ENCODE data around the gene MRPS24.
"Not testable (repeated sequence)": the region's sequence is repeated elsewhere in the genome, so short reads cannot be mapped to it uniquely, and the experiment has no call there.

The MRPS24 gene

GRCh38 chr7:43838201-43838658 lies 31.1 kb downstream of the MRPS24 start:
- DNase-seq (ENCODE audit: low spot score) = no peak

- DNase-seq (ENCODE audit: low spot score) = no peak
Measured at GRCh38 chr7:43834463-43835251, 34.7 kb downstream of the MRPS24 start.

- DNase-seq (ENCODE audit: low spot score) = not testable (repeated sequence)
Measured at GRCh38 chr7:43830917-43831316, 38.4 kb downstream of the MRPS24 start.

- DNase-seq (ENCODE audit: low spot score) = no peak
Measured at GRCh38 chr7:43825391-43825808, 43.9 kb downstream of the MRPS24 start.

GRCh38 chr7:43824963-43825362 lies 44.4 kb downstream of the MRPS24 start:
- no peak for DNase-seq (ENCODE audit: low spot score)

- not testable (repeated sequence) for DNase-seq (ENCODE audit: low spot score)
Measured at GRCh38 chr7:43824513-43824912, 44.8 kb downstream of the MRPS24 start.

- DNase-seq (ENCODE audit: low spot score) = no peak
Measured at GRCh38 chr7:43823941-43824340, 45.4 kb downstream of the MRPS24 start.

DNA sequence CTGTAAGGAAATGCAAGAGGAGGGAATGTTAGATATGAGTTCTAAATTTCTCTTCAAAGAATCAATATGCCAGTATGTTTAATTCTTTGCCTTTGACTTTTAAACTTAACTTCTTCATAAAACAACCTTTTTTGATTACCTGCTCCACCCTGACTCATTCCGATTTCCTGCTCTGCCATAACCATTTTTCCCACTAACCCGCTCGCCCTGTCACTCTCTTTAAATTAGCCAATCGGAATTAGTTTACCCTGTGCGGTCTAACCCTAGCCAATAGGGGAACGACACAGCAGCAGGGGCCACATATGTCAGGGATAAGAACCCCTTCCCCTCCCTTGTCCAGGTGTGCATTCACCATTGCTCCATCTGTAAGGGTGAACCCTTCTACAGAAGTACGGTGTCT lies 45.9 kb downstream of the MRPS24 start:
- DNase-seq (ENCODE audit: low spot score) = not testable (repeated sequence)
